Neural cell (in vitro differentiated cells): ENCODE measurements around the gene ATAD2B. TPM values are rescaled to one million over a fixed set of nuclear protein-coding genes. Genes with fewer than 3 reads are reported as not detected.
"Not testable (repeated sequence)": the region's sequence is repeated elsewhere in the genome, so short reads cannot be mapped to it uniquely, and the experiment has no call there.

Source experiments
- H2AFZ ChIP-seq: fragments of 200-600, 300-800 bp; sonication (generic), shearing (Covaris generic); 2 replicates; pipeline ENCODE4 v1.6.0; 2014; ENCODE audit warnings: low read depth, mild to moderate bottlenecking, antibody characterized with exemption, low read length, moderate library complexity
- H3F3A ChIP-seq: fragments of 200-600 bp; shearing (Covaris generic); 2 replicates; pipeline ENCODE4 v1.6.1; 2016; ENCODE audit warnings: mild to moderate bottlenecking, moderate library complexity, mixed read lengths, antibody characterized with exemption, low read length; ENCODE audit not compliant: insufficient read depth, poor library complexity, severe bottlenecking
- H3K27ac ChIP-seq: fragments of 200-600, 300-800 bp; sonication (generic), shearing (Covaris generic); 2 replicates; pipeline ENCODE4 v1.5.1; 2014; ENCODE audit warnings: mild to moderate bottlenecking, low read length, moderate library complexity
- H3K27me3 ChIP-seq: fragments of 300-800, 200-600 bp; sonication (generic), shearing (Covaris generic); 2 replicates; pipeline ENCODE4 v1.6.0; 2014; ENCODE audit warnings: mild to moderate bottlenecking, low read depth, low read length, moderate library complexity; ENCODE audit not compliant: insufficient read depth
- H3K36me3 ChIP-seq: fragments of 300-800, 200-600 bp; sonication (generic), shearing (Covaris generic); 2 replicates; pipeline ENCODE4 v1.5.1; 2014; ENCODE audit warnings: mild to moderate bottlenecking, antibody characterized with exemption, low read length, moderate library complexity; ENCODE audit not compliant: insufficient read depth
- H3K4me2 ChIP-seq: fragments of 300-800, 200-600 bp; sonication (generic), shearing (Covaris generic); 2 replicates; pipeline ENCODE4 v1.6.0; 2014; ENCODE audit warnings: mild to moderate bottlenecking, low read length
- H3K4me3 ChIP-seq: fragments of 300-800, 200-600 bp; sonication (generic), shearing (Covaris generic); 2 replicates; pipeline ENCODE4 v1.5.1; 2014; ENCODE audit warnings: mild to moderate bottlenecking, low read length, moderate library complexity
- H3K79me2 ChIP-seq: fragments of 200-600 bp; shearing (Covaris generic); replicated peaks from 2 replicates; pipeline ENCODE4 v1.6.0; 2014; ENCODE audit warnings: mild to moderate bottlenecking, low read length, moderate library complexity; ENCODE audit not compliant: insufficient read depth
- H3K9ac ChIP-seq: fragments of 300-800, 200-600 bp; sonication (generic), shearing (Covaris generic); 2 replicates; pipeline ENCODE4 v1.6.1; 2016; ENCODE audit warnings: mild to moderate bottlenecking, low read length, mixed read lengths
- H3K9me2 ChIP-seq: fragments of 200-600 bp; shearing (Covaris generic); 2 replicates; pipeline ENCODE4 v1.6.1; 2016; ENCODE audit warnings: mild to moderate bottlenecking, low read length, mixed read lengths; ENCODE audit not compliant: insufficient read depth
- H3K9me3 ChIP-seq: fragments of 200-600, 300-800 bp; sonication (generic), shearing (Covaris generic); 2 replicates; pipeline ENCODE4 v1.6.1; 2016; ENCODE audit warnings: mild to moderate bottlenecking, mixed run types, low read length, moderate library complexity, mixed read lengths
- H4K20me1 ChIP-seq: fragments of 200-600 bp; shearing (Covaris generic); 2 replicates; pipeline ENCODE4 v1.6.1; 2016; ENCODE audit warnings: mild to moderate bottlenecking, mixed run types; ENCODE audit not compliant: insufficient read depth
- EP300 ChIP-seq: fragments of 450-650 bp; conservative IDR thresholded peaks from 2 replicates; pipeline ENCODE4 v1.6.1; 2014; ENCODE audit warnings: antibody characterized with exemption, mild to moderate bottlenecking, moderate library complexity; ENCODE audit not compliant: poor library complexity, severe bottlenecking
- EZH2 ChIP-seq: fragments of 200-600, 300-800 bp; shearing (Covaris generic), sonication (generic); IDR thresholded peaks from 2 replicates; pipeline ENCODE4 v1.6.1; 2014; ENCODE audit warnings: antibody characterized with exemption, low read length, borderline replicate concordance, mild to moderate bottlenecking; ENCODE audit not compliant: insufficient read depth, poor library complexity, severe bottlenecking
- MXI1 ChIP-seq: fragments of 450-650 bp; conservative IDR thresholded peaks from 2 replicates; pipeline ENCODE4 v1.6.1; 2014; ENCODE audit warnings: antibody characterized with exemption, mild to moderate bottlenecking; ENCODE audit not compliant: poor library complexity, severe bottlenecking
- POLR2AphosphoS5 ChIP-seq: IDR thresholded peaks from 2 replicates; pipeline ENCODE4 v1.6.1; 2012
- RAD21 ChIP-seq: fragments of 450-650 bp; conservative IDR thresholded peaks from 2 replicates; pipeline ENCODE4 v1.6.1; 2014; ENCODE audit warnings: antibody characterized with exemption, mild to moderate bottlenecking, moderate library complexity
- SMC3 ChIP-seq: fragments of 450-650 bp; conservative IDR thresholded peaks from 2 replicates; pipeline ENCODE4 v1.6.1; 2014; ENCODE audit warnings: antibody characterized with exemption, mild to moderate bottlenecking, moderate library complexity; ENCODE audit not compliant: poor library complexity
- TAF1 ChIP-seq: IDR thresholded peaks from 2 replicates; pipeline ENCODE4 v1.6.1; 2012; ENCODE audit warnings: low read depth
- polyA plus RNA-seq: library from polyadenylated mRNA; depleted of rRNA; stranded (reverse); fragments of >200 nt; gene quantifications from 2 replicates; pipeline ENCODE4 v1.2.3, GENCODE V29; 2014
- TF ChIP-seq, protein P1 (sequence below): IDR thresholded peaks from 2 replicates; pipeline ENCODE4 v1.6.1; 2012; ENCODE audit warnings: borderline replicate concordance
- TF ChIP-seq, protein P2 (sequence below): fragments of 450-650 bp; IDR thresholded peaks from 2 replicates; pipeline ENCODE4 v1.5.1; 2014; ENCODE audit warnings: antibody characterized with exemption, mild to moderate bottlenecking, moderate library complexity; ENCODE audit not compliant: poor library complexity, severe bottlenecking

ATAD2B gene
- polyA plus RNA-seq, 1 donor from 2014 or later = 37.6 TPM

DNA sequence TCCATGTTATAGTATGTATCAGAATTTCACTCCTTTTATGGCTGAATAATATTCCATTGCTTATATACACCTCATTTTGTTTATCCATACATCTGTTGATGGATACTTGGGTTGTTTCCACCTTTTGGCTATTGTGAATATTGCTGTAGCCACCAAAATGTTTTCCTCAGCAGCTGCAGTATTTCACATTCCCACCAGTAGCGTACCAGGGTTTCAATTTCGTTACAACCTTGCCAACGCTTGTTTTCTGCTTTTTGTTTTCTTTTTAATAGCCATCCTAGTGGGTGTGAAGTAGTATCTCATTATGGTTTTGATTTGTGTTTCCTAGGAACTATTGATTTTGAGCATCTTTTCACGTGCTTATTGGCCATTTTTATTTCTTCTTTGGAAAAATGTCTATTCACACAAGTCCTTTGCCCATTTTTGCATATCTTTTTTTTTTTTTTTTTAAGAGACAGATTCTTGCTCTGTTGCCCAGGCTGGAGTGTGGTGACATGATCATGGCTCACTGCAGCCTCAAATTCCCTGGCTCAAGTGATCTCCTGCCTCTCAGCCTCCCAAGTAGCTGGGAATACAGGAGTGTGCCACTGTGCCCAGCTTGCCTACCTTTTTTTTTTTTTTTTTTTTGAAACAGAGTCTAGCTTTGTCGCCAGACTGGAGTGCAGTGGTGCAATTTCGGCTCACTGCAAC is 27.5 kb upstream of the ATAD2B start:
- Histone ChIP-seq H3K9me2 (no peaks in the 10 kb centered on the region), H3K27ac (no peak overlapping the region), H3K79me2 (peaks cover 21% of the 10 kb centered on the region), H2AFZ (no peak overlapping the region), H4K20me1 (no peaks in the 10 kb centered on the region), H3K9me3 (no peaks in the 10 kb centered on the region), H3K4me2 (no peak overlapping the region), H3K36me3 (no peaks in the 10 kb centered on the region), H3K4me3 (no peak overlapping the region), H3K9ac (no peak overlapping the region), H3F3A (no peaks in the 10 kb centered on the region), H3K27me3 (no peaks in the 10 kb centered on the region)
- TF ChIP-seq POLR2AphosphoS5 (no peak), EZH2 (no peak), SMC3 (no peak), MXI1 (no peak), EP300 (no peak)
- TF ChIP-seq, protein P1, sequence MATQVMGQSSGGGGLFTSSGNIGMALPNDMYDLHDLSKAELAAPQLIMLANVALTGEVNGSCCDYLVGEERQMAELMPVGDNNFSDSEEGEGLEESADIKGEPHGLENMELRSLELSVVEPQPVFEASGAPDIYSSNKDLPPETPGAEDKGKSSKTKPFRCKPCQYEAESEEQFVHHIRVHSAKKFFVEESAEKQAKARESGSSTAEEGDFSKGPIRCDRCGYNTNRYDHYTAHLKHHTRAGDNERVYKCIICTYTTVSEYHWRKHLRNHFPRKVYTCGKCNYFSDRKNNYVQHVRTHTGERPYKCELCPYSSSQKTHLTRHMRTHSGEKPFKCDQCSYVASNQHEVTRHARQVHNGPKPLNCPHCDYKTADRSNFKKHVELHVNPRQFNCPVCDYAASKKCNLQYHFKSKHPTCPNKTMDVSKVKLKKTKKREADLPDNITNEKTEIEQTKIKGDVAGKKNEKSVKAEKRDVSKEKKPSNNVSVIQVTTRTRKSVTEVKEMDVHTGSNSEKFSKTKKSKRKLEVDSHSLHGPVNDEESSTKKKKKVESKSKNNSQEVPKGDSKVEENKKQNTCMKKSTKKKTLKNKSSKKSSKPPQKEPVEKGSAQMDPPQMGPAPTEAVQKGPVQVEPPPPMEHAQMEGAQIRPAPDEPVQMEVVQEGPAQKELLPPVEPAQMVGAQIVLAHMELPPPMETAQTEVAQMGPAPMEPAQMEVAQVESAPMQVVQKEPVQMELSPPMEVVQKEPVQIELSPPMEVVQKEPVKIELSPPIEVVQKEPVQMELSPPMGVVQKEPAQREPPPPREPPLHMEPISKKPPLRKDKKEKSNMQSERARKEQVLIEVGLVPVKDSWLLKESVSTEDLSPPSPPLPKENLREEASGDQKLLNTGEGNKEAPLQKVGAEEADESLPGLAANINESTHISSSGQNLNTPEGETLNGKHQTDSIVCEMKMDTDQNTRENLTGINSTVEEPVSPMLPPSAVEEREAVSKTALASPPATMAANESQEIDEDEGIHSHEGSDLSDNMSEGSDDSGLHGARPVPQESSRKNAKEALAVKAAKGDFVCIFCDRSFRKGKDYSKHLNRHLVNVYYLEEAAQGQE = no peak
- TF ChIP-seq, protein P2, sequence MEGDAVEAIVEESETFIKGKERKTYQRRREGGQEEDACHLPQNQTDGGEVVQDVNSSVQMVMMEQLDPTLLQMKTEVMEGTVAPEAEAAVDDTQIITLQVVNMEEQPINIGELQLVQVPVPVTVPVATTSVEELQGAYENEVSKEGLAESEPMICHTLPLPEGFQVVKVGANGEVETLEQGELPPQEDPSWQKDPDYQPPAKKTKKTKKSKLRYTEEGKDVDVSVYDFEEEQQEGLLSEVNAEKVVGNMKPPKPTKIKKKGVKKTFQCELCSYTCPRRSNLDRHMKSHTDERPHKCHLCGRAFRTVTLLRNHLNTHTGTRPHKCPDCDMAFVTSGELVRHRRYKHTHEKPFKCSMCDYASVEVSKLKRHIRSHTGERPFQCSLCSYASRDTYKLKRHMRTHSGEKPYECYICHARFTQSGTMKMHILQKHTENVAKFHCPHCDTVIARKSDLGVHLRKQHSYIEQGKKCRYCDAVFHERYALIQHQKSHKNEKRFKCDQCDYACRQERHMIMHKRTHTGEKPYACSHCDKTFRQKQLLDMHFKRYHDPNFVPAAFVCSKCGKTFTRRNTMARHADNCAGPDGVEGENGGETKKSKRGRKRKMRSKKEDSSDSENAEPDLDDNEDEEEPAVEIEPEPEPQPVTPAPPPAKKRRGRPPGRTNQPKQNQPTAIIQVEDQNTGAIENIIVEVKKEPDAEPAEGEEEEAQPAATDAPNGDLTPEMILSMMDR = no peak

DNA sequence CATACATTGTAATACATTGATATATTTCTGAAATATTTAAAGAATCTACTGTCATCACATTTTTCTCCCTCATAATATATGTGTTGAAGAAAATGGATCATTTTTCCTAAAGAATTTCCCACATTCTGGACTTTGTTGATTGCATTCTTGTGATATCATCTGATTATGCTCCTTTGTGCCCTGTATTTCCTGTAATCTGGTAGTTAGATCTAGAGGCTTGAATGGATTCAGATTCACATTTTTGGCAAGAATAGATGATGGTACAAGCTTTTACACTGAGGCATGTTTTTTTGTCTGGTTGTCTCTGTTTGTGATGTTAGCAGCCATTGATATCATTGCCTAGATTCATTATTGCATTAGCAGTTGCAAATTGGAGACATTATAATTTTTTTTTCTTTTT is 26.7 kb upstream of the ATAD2B start:
- no peak overlapping the region for H3K4me2 ChIP-seq
- no peaks in the 10 kb centered on the region for H4K20me1 ChIP-seq
- H3K9ac ChIP-seq = no peak overlapping the region
- H2AFZ ChIP-seq = no peak overlapping the region
- no peaks in the 10 kb centered on the region for H3K27me3 ChIP-seq
- H3F3A ChIP-seq = no peaks in the 10 kb centered on the region
- no peak overlapping the region for H3K4me3 ChIP-seq
- no peak overlapping the region for H3K27ac ChIP-seq
- H3K79me2 ChIP-seq = peaks cover 21% of the 10 kb centered on the region
- H3K9me2 ChIP-seq = no peaks in the 10 kb centered on the region
- no peaks in the 10 kb centered on the region for H3K36me3 ChIP-seq
- no peaks in the 10 kb centered on the region for H3K9me3 ChIP-seq
- TF ChIP-seq, protein P2 = no peak
- TF ChIP-seq EZH2 (no peak), POLR2AphosphoS5 (no peak), TAF1 (no peak), MXI1 (no peak), SMC3 (no peak), RAD21 (no peak), EP300 (no peak)
- TF ChIP-seq, protein P1 = no peak

DNA sequence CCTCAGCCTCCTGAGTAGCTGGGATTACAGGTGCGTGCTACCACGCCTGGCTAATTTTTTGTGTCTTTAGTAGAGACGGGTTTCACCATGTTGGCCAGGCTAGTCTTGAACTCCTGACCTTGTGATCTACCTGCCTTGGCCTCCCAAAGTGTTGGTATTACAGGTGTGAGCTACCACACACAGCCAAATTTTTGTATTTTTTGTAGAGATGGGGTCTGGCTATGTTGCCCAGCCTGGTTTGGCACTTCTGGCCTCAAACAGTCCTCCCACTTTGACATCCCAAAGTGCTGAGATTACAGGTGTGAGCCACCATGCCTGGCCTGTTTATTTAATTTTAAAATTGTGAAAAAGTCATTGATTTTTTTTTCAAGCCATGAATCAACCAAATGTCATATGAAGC is 25.6 kb upstream of the ATAD2B start:
- not testable (repeated sequence) for H3K27ac ChIP-seq, H3K9me3 ChIP-seq

More for the DNA sequence above, 25.6 kb upstream of the ATAD2B start:
- H3K79me2 ChIP-seq = peaks cover 21% of the 10 kb centered on the region
- not testable (repeated sequence) for H2AFZ ChIP-seq, H3K9ac ChIP-seq, H3K27me3 ChIP-seq, H3K9me2 ChIP-seq, H3F3A ChIP-seq, H3K4me3 ChIP-seq, H3K4me2 ChIP-seq, H3K36me3 ChIP-seq, H4K20me1 ChIP-seq
